GM21717 (cell line): ENCODE data around the gene ECEL1.
"Not testable (repeated sequence)": the region's sequence is repeated elsewhere in the genome, so short reads cannot be mapped to it uniquely, and the experiment has no call there.

Experiments used
- ATAC-seq: cut with Tn5 transposase; IDR thresholded peaks from one replicate; pipeline ENCODE4 v1.9.1; 2021; ENCODE audit warnings: mild to moderate bottlenecking, moderate library complexity; ENCODE audit not compliant: unreplicated experiment

The ECEL1 gene, protein sequence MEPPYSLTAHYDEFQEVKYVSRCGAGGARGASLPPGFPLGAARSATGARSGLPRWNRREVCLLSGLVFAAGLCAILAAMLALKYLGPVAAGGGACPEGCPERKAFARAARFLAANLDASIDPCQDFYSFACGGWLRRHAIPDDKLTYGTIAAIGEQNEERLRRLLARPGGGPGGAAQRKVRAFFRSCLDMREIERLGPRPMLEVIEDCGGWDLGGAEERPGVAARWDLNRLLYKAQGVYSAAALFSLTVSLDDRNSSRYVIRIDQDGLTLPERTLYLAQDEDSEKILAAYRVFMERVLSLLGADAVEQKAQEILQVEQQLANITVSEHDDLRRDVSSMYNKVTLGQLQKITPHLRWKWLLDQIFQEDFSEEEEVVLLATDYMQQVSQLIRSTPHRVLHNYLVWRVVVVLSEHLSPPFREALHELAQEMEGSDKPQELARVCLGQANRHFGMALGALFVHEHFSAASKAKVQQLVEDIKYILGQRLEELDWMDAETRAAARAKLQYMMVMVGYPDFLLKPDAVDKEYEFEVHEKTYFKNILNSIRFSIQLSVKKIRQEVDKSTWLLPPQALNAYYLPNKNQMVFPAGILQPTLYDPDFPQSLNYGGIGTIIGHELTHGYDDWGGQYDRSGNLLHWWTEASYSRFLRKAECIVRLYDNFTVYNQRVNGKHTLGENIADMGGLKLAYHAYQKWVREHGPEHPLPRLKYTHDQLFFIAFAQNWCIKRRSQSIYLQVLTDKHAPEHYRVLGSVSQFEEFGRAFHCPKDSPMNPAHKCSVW

DNA sequence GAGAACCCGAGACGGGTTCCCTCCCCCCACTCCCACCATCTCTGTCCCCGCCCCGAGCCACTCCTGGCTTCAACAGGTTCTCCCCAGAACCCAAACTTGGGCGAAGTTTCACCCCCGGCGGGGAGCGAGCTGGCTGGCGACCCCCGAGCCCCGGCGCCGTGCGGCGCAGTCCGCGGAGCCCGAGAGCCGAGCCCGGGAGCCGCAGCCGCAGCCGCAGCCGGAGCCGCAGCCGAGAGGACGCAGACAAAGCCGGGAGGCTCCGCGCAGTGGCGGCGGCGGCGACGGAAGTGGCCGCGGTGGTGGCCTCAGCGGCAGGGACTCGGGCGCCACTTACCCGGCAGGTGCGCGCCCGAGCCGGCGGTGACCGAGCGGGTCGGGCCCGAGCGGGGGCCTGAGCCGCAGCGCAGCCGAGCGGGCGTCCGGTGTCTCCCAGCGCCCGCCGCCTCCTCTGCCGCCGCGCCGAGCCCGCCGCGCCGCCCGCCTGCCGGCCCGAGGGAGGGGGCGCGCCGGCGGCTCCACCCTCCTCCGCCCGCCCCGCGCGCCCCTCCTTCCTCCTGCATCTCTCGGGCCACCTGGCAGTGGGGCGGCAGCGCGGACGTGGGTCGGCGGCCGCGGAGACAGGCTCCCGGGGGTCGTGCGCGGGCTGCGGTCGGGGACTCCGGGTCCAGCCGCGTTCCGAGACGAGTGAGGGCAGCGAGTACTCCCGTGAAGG, at the start of gene ECEL1:
TSS of gene ECEL1 (minus strand) at position 450 of the 712 bp plus-strand sequence. CDS start 1,181 bp downstream, outside the sequence.
- no peak for ATAC-seq

DNA sequence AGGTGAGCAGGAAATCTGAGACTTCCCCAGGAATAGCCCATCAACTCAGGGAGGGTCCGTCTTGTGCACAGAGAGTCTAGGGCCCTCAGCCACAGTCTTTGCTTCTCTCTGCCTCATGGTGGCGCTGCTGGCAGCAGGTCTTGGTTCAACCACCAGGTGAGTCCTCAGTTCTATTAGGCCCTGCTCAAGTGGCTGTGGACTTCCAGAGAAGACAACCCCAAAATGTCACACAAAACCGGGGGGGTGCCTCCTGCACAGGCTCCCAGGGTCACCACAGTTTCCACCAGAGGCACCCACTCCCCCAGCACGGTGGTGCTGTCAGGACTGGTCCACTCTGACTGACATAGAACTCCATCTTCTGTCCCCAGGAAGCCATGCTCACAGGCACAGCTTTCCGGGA, 49.4 kb upstream of the ECEL1 start:
- no peak for ATAC-seq

DNA sequence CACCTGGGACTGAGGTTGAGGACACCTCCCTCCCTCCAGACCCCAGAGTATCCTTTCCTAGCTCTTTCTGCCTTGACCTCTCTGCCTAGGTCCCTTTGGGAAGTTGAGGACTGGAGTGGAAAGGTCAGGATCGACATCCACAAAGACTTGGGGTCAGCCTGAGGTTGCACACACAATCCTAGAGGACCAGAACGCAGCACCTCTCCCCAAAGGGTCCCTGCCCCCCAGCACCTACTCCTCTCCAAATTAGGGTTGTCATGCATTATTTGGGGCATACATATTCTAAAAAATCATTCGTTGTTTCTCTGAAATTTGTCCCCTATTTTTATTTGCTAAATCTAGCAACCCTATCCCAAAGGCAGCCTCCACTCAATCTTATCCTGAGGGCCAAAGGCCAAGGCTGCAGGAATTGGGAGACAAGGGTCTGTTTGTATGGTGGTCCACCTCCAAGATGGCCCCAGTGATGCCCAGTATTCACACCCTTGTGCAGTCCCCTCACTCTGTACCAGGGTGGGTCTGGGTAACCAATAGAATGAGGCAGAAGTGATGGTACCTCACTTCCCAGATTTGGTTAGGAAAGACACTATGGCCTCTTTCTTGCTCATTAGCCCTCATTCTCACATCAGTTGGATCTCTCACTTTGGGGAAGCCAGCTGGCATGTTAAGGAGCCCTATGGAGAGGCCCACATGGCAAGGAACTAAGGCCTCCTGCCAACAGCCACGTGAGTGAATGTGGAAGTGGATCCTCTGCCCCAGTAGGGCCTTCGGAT, 48.3 kb upstream of the ECEL1 start:
- ATAC-seq, result no peak

DNA sequence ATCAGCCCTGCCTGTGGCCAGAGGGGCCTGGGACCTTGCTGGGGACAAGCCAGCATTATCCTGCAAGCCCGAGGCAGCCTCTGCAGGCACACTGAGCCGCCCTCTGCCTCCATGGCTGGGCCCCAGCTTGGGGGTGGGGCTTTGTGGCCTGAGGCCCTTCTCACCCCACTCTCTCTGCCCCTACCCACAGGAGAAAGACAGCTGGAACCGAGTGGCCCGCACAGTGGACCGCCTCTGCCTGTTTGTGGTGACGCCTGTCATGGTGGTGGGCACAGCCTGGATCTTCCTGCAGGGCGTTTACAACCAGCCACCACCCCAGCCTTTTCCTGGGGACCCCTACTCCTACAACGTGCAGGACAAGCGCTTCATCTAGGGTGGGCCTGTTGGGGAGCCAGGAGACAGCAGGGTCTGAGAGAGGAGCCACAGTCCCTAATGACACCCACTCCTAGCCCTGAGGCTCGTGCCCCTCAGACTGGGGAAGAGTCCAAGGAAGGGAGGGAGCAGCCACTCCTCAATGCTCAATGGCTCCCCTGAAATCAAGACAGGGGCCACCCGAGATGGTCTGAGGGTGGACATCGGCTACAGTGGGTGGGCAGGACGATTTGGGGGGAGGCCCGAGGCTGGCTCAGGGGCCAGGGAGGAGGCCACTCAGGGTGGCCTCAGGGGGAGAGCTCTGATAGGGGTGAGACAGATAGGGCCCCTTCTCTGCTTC, 47.5 kb upstream of the ECEL1 start:
- no peak for ATAC-seq

DNA sequence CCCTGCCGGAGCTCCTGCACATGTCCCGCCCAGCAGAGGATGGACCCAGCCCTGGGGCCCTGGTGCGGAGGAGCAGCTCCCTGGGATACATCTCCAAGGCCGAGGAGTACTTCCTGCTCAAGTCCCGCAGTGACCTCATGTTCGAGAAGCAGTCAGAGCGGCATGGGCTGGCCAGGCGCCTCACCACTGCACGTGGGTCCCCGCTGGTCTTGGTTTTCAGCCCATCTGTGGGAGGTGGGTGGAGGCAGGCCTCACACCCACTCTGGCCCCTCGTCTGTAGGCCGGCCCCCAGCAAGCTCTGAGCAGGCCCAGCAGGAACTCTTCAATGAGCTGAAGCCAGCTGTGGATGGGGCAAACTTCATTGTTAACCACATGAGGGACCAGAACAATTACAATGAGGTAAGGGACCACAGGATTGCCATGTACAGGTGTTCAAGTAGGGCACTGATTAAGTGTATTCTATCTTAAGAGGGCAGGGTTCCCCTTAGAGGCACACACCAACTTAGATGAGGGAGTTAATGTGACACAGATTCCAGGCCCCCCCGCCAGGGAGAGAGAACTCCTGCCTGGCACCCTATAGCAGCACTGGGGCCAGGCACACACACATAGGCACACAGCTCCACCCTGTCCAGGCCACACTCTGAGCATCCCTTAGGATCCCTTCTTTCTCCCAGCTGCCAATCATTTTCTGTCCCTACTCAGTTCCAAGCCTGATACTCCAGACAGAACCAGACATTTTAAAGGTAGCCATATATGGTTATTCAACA, 46.5 kb upstream of the ECEL1 start:
- no peak for ATAC-seq

DNA sequence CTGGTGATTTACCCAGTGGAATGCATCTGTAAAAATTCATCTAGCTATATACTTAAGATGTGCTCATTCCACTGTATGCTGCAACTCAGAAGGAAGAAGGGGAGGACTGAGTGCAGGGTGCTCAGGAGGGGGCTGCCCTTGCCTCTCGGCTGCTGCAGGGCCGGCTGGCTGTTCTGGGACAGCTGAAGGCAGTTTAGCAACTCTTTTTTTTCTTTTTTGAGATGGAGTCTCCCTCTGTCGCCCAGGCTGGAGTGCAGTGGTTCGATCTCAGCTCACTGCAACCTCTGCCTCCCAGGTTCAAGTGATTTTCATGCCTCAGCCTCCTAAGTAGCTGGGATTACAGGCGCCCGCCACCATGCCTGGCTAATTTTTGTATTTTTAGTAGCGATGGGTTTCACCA, 45.2 kb upstream of the ECEL1 start:
- ATAC-seq, result not testable (repeated sequence)

DNA sequence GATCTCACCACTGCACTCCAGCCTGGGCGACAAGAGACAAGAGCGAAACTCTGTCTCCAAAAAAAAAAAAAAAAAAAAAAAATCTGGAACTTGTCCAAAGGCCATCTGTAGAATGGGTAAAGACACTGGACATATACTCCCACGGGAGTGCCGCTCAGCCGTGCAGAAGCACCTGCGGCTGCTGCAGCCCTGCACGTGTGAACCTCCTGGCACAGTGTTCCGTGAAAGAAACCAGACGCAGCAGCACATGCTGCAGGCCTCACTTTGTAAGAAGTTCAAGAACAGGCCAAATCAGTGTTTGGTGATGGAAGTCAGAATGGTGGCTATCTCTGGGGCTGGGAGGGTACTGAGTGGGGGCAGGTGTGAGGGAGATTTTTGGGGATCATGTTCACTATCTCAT, 44.8 kb upstream of the ECEL1 start:
- no peak for ATAC-seq

DNA sequence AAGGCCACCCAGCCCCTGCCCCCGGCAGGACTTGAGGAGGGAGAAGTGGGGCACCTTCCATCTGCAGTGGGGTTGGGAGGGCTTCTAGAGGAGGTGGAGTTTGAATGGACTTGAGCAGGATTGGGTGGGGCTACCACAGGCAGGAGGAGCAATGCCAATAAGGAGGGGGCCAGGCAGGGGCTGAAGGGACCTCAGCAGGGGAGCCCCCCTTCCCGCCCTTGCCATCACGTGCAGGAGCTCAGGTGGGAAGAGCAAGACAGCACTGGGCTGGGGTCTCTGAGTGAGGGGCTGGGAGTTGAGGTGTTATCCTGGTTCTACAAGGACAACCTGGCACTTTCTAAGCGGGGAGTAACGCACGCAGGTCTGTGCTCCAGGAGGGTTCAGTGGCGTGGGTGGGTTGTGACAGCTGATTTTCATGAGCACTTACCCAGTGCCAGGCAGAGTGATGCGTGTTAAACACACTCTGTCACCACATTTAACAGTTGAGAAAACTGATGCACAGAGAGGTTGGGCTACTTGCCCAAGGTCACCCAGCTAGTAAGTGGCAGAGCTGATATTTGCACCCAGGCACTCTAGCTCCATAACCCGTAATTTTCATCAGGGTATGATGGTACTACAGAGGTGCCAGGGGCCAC, 43.1 kb upstream of the ECEL1 start:
- ATAC-seq, result no peak

DNA sequence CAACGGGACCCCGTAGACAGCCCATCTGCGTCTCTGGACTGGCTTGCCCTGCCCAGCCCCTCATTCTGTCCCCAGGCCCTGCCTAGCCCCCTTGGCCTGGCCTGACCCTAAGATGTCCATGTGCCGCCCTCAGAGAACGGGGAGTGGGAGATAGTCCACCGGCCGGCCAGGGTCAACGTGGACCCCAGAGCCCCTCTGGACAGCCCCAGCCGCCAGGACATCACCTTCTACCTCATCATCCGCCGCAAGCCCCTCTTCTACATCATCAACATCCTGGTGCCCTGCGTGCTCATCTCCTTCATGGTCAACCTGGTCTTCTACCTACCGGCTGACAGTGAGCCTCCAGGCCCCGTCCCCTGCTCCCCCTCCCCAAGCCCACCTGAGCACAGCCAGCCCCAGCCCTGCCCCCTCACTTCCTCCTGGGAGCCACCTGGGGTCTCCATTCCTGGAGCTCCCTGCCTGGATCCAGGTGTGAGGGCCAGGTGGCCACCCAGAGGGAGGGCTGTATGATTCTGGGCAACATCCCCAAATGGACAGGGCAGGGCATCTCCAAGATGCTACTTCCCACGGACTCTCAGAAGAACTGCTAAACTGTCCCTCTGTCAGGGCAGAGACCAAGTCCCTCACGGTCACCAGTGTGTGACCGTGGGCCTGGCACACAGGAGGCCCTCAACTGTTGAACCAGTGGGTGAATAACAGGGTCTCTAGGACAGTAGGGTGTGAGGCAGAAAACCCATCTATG, 42.3 kb upstream of the ECEL1 start:
- no peak for ATAC-seq

DNA sequence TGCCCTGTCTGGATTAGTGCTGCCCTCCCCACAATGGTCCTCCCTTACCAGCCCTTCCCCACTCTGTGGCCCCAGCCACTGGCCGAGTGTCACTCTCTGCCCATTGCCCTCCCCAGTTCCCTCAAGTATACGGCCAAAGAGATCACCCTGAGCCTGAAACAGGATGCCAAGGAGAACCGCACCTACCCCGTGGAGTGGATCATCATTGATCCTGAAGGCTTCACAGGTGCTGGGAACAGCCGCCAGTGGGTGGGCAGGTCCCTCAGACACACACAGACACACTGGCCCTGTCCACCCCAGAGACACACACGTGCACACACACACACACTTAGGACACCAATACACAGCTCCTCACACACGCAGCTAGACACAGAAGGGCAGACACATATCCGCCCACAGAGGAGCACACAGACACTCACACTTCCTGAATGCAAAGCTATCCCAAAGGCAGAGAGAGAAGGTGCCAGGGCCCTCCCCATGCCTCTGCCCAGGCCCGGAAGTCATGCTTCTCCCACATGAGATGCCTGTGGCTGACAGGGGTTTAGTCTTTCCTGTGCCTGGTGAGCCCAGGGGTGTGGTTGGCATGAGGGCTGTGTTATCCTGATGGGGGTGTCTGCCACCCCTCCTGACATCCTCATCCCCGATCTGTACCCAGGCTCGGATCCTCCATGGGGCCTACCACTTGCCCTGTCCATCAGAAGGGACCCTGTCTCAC, 41.3 kb upstream of the ECEL1 start:
- ATAC-seq, result no peak

DNA sequence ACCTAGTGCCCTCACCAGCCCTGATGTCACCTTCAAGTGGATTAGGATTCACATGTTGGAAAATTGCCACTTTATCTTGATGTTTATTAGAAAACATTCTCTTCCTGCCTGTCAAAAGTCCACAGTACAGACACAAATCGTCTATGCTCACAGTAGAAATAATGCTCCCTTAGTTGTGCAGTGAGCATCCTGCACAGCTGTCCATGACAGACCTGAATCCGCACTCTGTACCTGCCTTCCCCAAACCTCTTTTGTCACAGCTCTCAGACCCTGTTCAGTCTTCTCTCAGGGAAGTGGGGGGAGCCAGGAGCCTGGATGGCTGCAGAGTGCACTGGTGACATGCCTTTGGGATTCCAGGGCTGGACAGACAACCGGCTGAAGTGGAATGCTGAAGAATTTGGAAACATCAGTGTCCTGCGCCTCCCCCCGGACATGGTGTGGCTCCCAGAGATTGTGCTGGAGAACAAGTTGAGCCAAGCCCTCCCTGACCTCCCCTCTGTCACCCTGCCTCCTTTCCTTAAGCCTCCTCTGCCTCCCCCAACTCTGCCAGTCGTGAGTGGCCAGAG, 40.4 kb upstream of the ECEL1 start:
- ATAC-seq, result no peak

DNA sequence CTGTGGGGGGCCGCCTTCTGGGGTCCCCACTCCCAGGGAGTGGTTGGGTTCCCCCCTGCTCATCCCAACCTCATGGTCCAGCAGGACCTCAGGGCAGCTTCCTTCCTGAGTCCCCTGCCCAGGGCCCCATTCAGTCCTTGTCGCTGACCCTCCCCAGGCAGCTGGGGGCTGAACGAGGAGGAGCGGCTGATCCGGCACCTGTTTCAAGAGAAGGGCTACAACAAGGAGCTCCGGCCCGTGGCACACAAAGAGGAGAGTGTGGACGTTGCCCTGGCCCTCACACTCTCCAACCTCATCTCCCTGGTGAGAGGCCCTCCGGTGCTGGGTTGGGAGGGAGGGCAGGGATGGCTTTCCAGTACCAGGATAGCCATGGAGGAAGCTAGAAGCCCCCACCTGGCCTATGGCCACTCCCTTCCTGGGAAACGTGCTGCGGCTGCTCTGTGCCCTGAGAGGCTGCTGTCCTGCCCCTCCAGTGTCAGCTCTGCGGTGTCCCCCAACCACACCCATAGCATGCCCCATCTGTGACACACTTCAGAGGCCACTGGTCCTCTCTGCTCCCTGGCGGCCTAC, 38.8 kb upstream of the ECEL1 start:
- ATAC-seq, result no peak

DNA sequence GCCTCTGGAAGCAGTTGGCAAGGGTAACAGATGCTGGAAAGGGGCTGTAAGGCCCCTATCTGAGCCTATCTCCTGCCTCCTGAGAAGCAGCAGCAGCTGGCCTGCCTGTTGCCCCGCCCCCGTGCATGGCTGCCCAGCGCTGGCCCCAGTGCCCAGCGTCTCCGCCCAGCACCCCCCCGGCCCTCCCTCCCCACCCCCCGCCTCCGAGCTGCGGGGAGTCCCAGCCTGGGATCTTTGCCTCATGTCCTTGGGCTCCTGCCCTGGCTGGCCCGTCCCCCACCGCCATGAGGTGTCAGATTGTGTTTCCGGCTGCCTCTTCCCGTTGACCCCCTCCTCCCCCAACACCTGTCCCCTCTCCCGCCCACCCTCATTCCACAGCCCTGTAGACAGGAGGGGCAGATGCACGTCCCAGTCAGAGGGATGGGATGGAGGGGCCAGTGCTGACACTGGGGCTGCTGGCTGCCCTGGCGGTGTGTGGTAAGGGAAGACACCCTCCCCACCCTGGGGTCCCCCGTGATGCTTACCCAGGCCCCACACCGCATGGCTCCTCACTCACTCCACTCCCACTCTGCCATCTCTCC, 38.2 kb upstream of the ECEL1 start, which contains the start of gene CHRND:
TSS of gene CHRND (plus strand) at position 370 of the 581 bp plus-strand sequence. CDS start at position 426, 56 bp downstream.
- no peak for ATAC-seq

DNA sequence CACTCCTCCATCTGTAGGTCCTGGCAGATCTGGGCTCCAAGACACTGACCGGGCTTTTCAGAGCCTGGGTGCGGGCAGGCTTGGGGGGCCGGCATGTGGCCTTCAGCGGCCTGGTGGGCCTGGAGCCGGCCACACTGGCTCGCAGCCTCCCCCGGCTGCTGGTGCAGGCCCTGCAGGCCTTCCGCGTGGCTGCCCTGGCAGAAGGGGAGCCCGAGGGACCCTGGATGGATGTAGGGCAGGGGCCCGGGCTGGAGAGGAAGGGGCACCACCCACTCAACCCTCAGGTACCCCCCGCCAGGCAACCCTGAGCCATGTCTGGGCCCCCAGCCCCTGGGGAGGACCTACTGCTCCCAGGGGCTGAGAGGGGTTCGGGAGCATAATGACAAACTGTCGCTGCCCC, 37.6 kb upstream of the ECEL1 start:
- no peak for ATAC-seq

DNA sequence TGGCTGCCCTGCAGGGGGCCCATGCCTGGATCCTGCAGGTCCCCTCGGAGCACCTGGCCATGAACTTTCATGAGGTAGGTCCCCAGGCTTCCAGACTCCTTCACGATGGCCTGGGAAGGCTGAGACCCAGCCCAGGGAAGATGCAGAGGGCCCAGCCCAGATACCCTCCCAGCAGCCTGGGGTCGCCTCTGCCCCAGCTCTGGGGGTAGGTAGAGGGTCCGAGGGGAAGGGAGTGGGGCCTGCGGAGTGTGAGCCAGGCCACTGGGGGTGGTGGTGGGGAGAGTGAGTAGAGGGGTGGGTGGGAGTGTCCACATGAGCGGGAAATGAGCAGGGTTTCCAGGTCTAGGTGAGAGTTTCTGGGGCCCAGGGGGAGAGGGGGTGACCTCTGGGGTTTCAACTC, 37.1 kb upstream of the ECEL1 start:
- ATAC-seq, result no peak
